ENCODE results near the gene CREB3L1.

The CREB3L1 gene

GRCh38 chr11:46343520-46343919, 66.1 kb downstream of the CREB3L1 start:
- DNase-seq (ENCODE audit: low read depth in 2 of 2) = no peak

GRCh38 chr11:46345131-46345597, 67.7 kb downstream of the CREB3L1 start:
- no peak for DNase-seq (ENCODE audit: low read depth in 2 of 2)

GRCh38 chr11:46345881-46346484, 68.5 kb downstream of the CREB3L1 start:
- no peak for DNase-seq (ENCODE audit: low read depth in 2 of 2)

GRCh38 chr11:46346886-46347636, 69.6 kb downstream of the CREB3L1 start, which contains the start of gene DGKZ:
TSS of gene DGKZ (plus strand) at chr11:46347463. CDS start at chr11:46347660, 197 bp downstream.
- DNase-seq (ENCODE audit: low read depth in 2 of 2) = peak; percentile 78 to 79

- no peak for DNase-seq (ENCODE audit: low read depth in 2 of 2)
Observed at GRCh38 chr11:46347637-46348311, 70.3 kb downstream of the CREB3L1 start.

- DNase-seq (ENCODE audit: low read depth in 2 of 2) = peak in 1 of 2 donors; percentile 49
Observed at GRCh38 chr11:46348566-46349401, 71.3 kb downstream of the CREB3L1 start.

- no peak for DNase-seq (ENCODE audit: low read depth in 2 of 2)
Observed at GRCh38 chr11:46350695-46351094, 73.2 kb downstream of the CREB3L1 start.

- no peak for DNase-seq (ENCODE audit: low read depth in 2 of 2)
Observed at GRCh38 chr11:46351148-46351547, 73.7 kb downstream of the CREB3L1 start.

GRCh38 chr11:46351606-46352005, 74.1 kb downstream of the CREB3L1 start:
- no peak for DNase-seq (ENCODE audit: low read depth in 2 of 2)

- peak; percentile 51 to 59 for DNase-seq (ENCODE audit: low read depth in 2 of 2)
Observed at GRCh38 chr11:46352063-46352841, 74.8 kb downstream of the CREB3L1 start.

- no peak for DNase-seq (ENCODE audit: low read depth in 2 of 2)
Observed at GRCh38 chr11:46353698-46354097, 76.2 kb downstream of the CREB3L1 start.

- DNase-seq (ENCODE audit: low read depth in 2 of 2) = no peak
Observed at GRCh38 chr11:46356924-46357482, 79.5 kb downstream of the CREB3L1 start.

- DNase-seq (ENCODE audit: low read depth in 2 of 2) = no peak
Observed at GRCh38 chr11:46357483-46357936, 80.0 kb downstream of the CREB3L1 start.

- no peak for DNase-seq (ENCODE audit: low read depth in 2 of 2)
Observed at GRCh38 chr11:46359953-46360352, 82.5 kb downstream of the CREB3L1 start.

GRCh38 chr11:46360878-46361277, 83.4 kb downstream of the CREB3L1 start:
- no peak for DNase-seq (ENCODE audit: low read depth in 2 of 2)

GRCh38 chr11:46361283-46362155, 84.1 kb downstream of the CREB3L1 start:
- DNase-seq (ENCODE audit: low read depth in 2 of 2) = no peak

- DNase-seq (ENCODE audit: low read depth in 2 of 2) = no peak
Observed at GRCh38 chr11:46362156-46363030, 84.9 kb downstream of the CREB3L1 start.

- no peak for DNase-seq (ENCODE audit: low read depth in 2 of 2)
Observed at GRCh38 chr11:46363031-46363407, 85.6 kb downstream of the CREB3L1 start.
